GM10266 (cell line): Measurements from ENCODE around the gene CSTF2T.

Experiments used
- DNase-seq: peaks from one replicate; pipeline ENCODE4 v3.0.0; 2012; ENCODE audit errors: extremely low spot score
- TF ChIP-seq, protein P1 (sequence below): IDR thresholded peaks from 2 replicates; pipeline ENCODE4 v1.5.1; 2012; ENCODE audit warnings: mild to moderate bottlenecking, low read depth; ENCODE audit not compliant: control insufficient read depth, insufficient read depth; ENCODE audit errors: missing control alignments

The CSTF2T gene

DNA sequence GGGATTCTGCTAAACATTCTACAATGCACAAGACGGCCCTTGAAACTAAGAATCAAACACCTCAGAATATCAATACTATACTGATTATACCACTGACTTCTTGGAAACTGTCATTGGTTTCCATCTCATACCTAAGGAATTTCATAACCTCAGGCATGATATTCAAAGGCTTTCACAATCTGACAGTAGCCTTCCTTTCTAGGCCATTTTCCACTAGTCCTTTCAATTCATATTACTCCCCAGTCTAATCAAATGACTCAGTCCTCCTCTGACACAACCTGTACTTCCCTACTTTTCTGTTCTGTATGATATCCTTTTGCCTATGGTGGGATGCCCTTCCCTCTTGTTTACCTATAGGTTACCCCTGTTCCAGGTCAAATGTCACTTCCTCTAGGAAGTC, 48.3 kb downstream of the CSTF2T start:
- no peak for DNase-seq
- TF ChIP-seq, protein P1, sequence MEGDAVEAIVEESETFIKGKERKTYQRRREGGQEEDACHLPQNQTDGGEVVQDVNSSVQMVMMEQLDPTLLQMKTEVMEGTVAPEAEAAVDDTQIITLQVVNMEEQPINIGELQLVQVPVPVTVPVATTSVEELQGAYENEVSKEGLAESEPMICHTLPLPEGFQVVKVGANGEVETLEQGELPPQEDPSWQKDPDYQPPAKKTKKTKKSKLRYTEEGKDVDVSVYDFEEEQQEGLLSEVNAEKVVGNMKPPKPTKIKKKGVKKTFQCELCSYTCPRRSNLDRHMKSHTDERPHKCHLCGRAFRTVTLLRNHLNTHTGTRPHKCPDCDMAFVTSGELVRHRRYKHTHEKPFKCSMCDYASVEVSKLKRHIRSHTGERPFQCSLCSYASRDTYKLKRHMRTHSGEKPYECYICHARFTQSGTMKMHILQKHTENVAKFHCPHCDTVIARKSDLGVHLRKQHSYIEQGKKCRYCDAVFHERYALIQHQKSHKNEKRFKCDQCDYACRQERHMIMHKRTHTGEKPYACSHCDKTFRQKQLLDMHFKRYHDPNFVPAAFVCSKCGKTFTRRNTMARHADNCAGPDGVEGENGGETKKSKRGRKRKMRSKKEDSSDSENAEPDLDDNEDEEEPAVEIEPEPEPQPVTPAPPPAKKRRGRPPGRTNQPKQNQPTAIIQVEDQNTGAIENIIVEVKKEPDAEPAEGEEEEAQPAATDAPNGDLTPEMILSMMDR, result no peak

DNA sequence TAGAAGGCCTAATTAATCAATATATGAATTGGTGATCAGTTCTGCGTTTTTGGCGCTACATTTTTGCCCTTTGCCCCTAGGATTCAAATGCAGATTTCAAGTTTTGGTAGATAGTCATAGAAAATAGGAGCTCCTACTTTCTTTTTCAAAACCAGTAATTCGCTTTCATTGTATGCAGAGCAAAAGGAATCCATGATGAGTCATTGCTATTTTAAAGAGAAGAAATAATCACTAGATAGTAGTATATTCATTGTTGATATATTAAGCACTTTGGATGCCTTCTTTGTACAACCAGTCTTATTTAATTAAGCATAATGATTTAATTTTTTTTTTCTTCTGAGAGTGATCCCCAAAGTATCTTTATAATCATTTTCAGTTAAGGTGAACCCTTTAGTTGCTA, 50.3 kb downstream of the CSTF2T start:
- TF ChIP-seq, protein P1, result no peak
- DNase-seq, result no peak
